IMR-90 (cell line): Measurements from ENCODE around the gene CD19. TPM values are rescaled to one million over a fixed set of nuclear protein-coding genes. Genes with fewer than 3 reads are reported as not detected.

ENCODE experiments used
- ATAC-seq: fragments of 200-7000 bp; cut with Tn5 transposase; 2 replicates; pipeline ENCODE4 v1.9.1; 2020; ENCODE audit warnings: low read depth, mild to moderate bottlenecking, moderate library complexity
- BruUV-seq: library from RNA; stranded (reverse); fragments of 400-500 nt; replicated peaks from 2 replicates; lab custom pipeline; 2021; lab: Mats Ljungman, UMichigan
- CTCF ChIA-PET: fragments of 300-600 bp; formaldehyde crosslinking; extraction: SDS; loops from one replicate; lab custom pipeline; 2021; ENCODE audit warnings: antibody characterized with exemption; lab: Yijun Ruan, JAX
- POLR2A ChIA-PET: fragments of 300-600 bp; sonication (Branson Sonifier 250); formaldehyde crosslinking; loops from one replicate; lab custom pipeline; 2022; ENCODE audit warnings: antibody characterized with exemption; ENCODE audit not compliant: unreplicated experiment; lab: Charles Lee
- DNase-seq: peaks from one replicate; pipeline ENCODE4 v3.0.0; 2013
- H2AFZ ChIP-seq: replicated peaks from 2 replicates; pipeline ENCODE3; 2013; ENCODE audit warnings: low read length, mild to moderate bottlenecking; ENCODE audit not compliant: poor library complexity
- H2AK5ac ChIP-seq: 2 replicates; pipeline ENCODE4 v1.6.1; 2013; ENCODE audit warnings: low read depth, low read length, inconsistent platforms
- H2AK9ac ChIP-seq: replicated peaks from 2 replicates; pipeline ENCODE3; 2013; ENCODE audit warnings: mild to moderate bottlenecking, low read depth, low read length, moderate library complexity; ENCODE audit not compliant: poor library complexity
- H2BK120ac ChIP-seq: 2 replicates; pipeline ENCODE4 v1.6.1; 2013; ENCODE audit warnings: low read depth, low read length, inconsistent platforms
- H2BK15ac ChIP-seq: 3 replicates; pipeline ENCODE4 v1.6.1; 2013; ENCODE audit warnings: low read depth, low read length, inconsistent platforms
- H2BK20ac ChIP-seq: 2 replicates; pipeline ENCODE4 v1.6.1; 2013; ENCODE audit warnings: low read depth, mild to moderate bottlenecking, inconsistent platforms, low read length, moderate library complexity
- H2BK5ac ChIP-seq: 2 replicates; pipeline ENCODE4 v1.6.1; 2013; ENCODE audit warnings: mild to moderate bottlenecking, low read depth, low read length, inconsistent platforms; ENCODE audit not compliant: poor library complexity, severe bottlenecking
- H3K14ac ChIP-seq: replicated peaks from 2 replicates; pipeline ENCODE4 v1.6.1; 2013; ENCODE audit warnings: low read depth, low read length, inconsistent platforms
- H3K18ac ChIP-seq: 2 replicates; pipeline ENCODE4 v1.6.1; 2013; ENCODE audit warnings: low read depth, low read length, control low read depth
- H3K23ac ChIP-seq: 2 replicates; pipeline ENCODE4 v1.6.1; 2013; ENCODE audit warnings: low read depth, low read length, inconsistent platforms
- H3K27ac ChIP-seq: 2 replicates; pipeline ENCODE4 v1.5.1; 2013; ENCODE audit warnings: mild to moderate bottlenecking, control low read depth, low read length; ENCODE audit not compliant: insufficient read depth
- H3K27me3 ChIP-seq: 2 replicates; pipeline ENCODE4 v1.6.1; 2013; ENCODE audit warnings: low read length; ENCODE audit not compliant: control insufficient read depth, insufficient read depth
- H3K36me3 ChIP-seq: 2 replicates; pipeline ENCODE4 v1.6.1; 2013; ENCODE audit warnings: low read length, mixed read lengths; ENCODE audit not compliant: control insufficient read depth, insufficient read depth
- H3K4ac ChIP-seq: 2 replicates; pipeline ENCODE4 v1.6.1; 2013; ENCODE audit warnings: low read depth, low read length, inconsistent platforms
- H3K4me1 ChIP-seq: 2 replicates; pipeline ENCODE4 v1.6.1; 2013; ENCODE audit warnings: low read length, mixed read lengths; ENCODE audit not compliant: control insufficient read depth, insufficient read depth
- H3K4me2 ChIP-seq: 2 replicates; pipeline ENCODE4 v1.6.1; 2013; ENCODE audit warnings: low read depth, mild to moderate bottlenecking, control low read depth, low read length, moderate library complexity
- H3K4me3 ChIP-seq: 2 replicates; pipeline ENCODE4 v1.5.1; 2013; ENCODE audit warnings: low read depth, mild to moderate bottlenecking, control low read depth, low read length, moderate library complexity; ENCODE audit not compliant: insufficient read depth
- H3K56ac ChIP-seq: 2 replicates; pipeline ENCODE4 v1.6.1; 2013; ENCODE audit warnings: low read length, inconsistent platforms; ENCODE audit not compliant: insufficient read depth; ENCODE audit errors: extremely low read depth
- H3K79me1 ChIP-seq, 2 experiments: 2 replicates each; pipeline ENCODE4 v1.6.1; 2013; ENCODE audit warnings: low read length in 2 of 2, inconsistent platforms in 1 of 2, low read depth in 1 of 2
- H3K9ac ChIP-seq: 2 replicates; pipeline ENCODE4 v1.6.1; 2013; ENCODE audit warnings: low read depth, low read length, control low read depth
- H3K9me1 ChIP-seq: 2 replicates; pipeline ENCODE4 v1.6.1; 2013; ENCODE audit warnings: low read length, inconsistent platforms; ENCODE audit not compliant: insufficient read depth
- H3K9me3 ChIP-seq: 2 replicates; pipeline ENCODE4 v1.6.1; 2013; ENCODE audit warnings: low read length; ENCODE audit not compliant: control insufficient read depth, insufficient read depth
- H4K20me1 ChIP-seq: 2 replicates; pipeline ENCODE4 v1.6.1; 2013; ENCODE audit warnings: low read length, inconsistent platforms; ENCODE audit not compliant: insufficient read depth
- H4K5ac ChIP-seq: 2 replicates; pipeline ENCODE4 v1.6.1; 2013; ENCODE audit warnings: mild to moderate bottlenecking, low read depth, low read length, control low read depth
- H4K8ac ChIP-seq, 2 experiments: 2 replicates each; pipeline ENCODE4 v1.6.1; 2013; ENCODE audit warnings: low read depth in 2 of 2, low read length in 2 of 2, control low read depth in 1 of 2, inconsistent platforms in 1 of 2
- H4K91ac ChIP-seq: 2 replicates; pipeline ENCODE4 v1.6.1; 2013; ENCODE audit warnings: low read depth, low read length, inconsistent platforms; ENCODE audit not compliant: insufficient read depth
- CEBPB ChIP-seq: IDR thresholded peaks from 2 replicates; pipeline ENCODE4 v1.6.1; 2012; ENCODE audit warnings: low read depth, low read length, improper control_type of control experiment
- CTCF ChIP-seq: conservative IDR thresholded peaks from 2 replicates; pipeline ENCODE4 v1.5.1; 2012; ENCODE audit warnings: mild to moderate bottlenecking, low read depth, low read length, improper control_type of control experiment
- MAZ ChIP-seq: IDR thresholded peaks from 2 replicates; pipeline ENCODE4 v1.6.1; 2012; ENCODE audit warnings: low read depth, mild to moderate bottlenecking, low read length, improper control_type of control experiment, moderate library complexity, borderline replicate concordance
- WGBS, 2 experiments: methylation state at CpG; one replicate each; pipeline versions ENCODE4 v1.1.5 to v1.1.7; 2013; ENCODE audit warnings: missing lambda C conversion rate in 2 of 2; ENCODE audit not compliant: insufficient read length in 1 of 2; ENCODE audit errors: extremely low coverage in 2 of 2; 5-methylcytosine and 5-hydroxymethylcytosine counted together
- dilution Hi-C: fragments of 300-500 bp; cut with HindIII; formaldehyde crosslinking; loops from one replicate; pipeline ENCODE4 v1.14.3; 2018; ENCODE audit warnings: low sequenced_read_pairs; ENCODE audit not compliant: unreplicated experiment
- in situ Hi-C: fragments of 300-500 bp; cut with MboI; formaldehyde crosslinking; loops from 3 replicates; pipeline ENCODE4 v1.14.3; 2019; ENCODE audit warnings: low sequenced_read_pairs, inconsistent platforms, mixed read lengths
- intact Hi-C: fragments of 100-400 bp; cut with micrococcal nuclease; formaldehyde crosslinking; loops from 2 replicates; pipeline ENCODE4 v1.10.0; 2022
- polyA plus RNA-seq, 3 experiments: library from polyadenylated mRNA; depleted of rRNA; stranded (reverse); fragments of >200 nt; gene quantifications; 2 replicates each; pipeline ENCODE4 v1.2.3, GENCODE V29; 2012; ENCODE audit warnings: low replicate concordance in 1 of 3
- total RNA-seq: library from RNA; depleted of rRNA; stranded (reverse); fragments of >200 nt; gene quantifications from 2 replicates; pipeline ENCODE4 v1.2.3, GENCODE V29; 2012

Gene CD19
- total and polyA plus RNA-seq, 2 of the 4 experiments (the other 2 are of a cell fraction): not detected

- no TSS peak for BruUV-seq
- Histone ChIP-seq H2AK5ac (no peak overlapping the region), H3K27me3 (peaks cover 7% of the 10 kb centered on the region; the same call in 1 of the 2 replicates), H2BK5ac (no peak overlapping the region), H3K23ac (no peak overlapping the region), H3K18ac (no peak overlapping the region), H3K4ac (no peak overlapping the region), H3K14ac (no peak overlapping the region), H3K9me3 (no peaks in the 10 kb centered on the region), H4K20me1 (no peaks in the 10 kb centered on the region), H3K79me1 (no peaks in the 10 kb centered on the region), H2BK15ac (no peak overlapping the region), H3K9ac (no peak overlapping the region), H3K4me3 (no peak overlapping the region), H3K9me1 (no peaks in the 10 kb centered on the region), H2BK20ac (no peak overlapping the region), H3K27ac (no peak overlapping the region), H2BK120ac (no peak overlapping the region), H2AK9ac (no peak overlapping the region), H3K4me2 (no peak overlapping the region), H4K91ac (no peak overlapping the region), H4K8ac (no peak overlapping the region), H4K5ac (no peak overlapping the region), H3K36me3 (no peaks in the 10 kb centered on the region), H3K56ac (no peak overlapping the region), H3K4me1 (no peaks in the 10 kb centered on the region), H2AFZ (no peak overlapping the region)
- WGBS, 2 experiments: no CpG with 5 or more reads among the region's 14 CpGs
- dilution Hi-C loops (no loop called here), intact Hi-C loops (no loop called here), in situ Hi-C loops (no loop called here)
- DNase-seq (no peak), ATAC-seq (no peak)
- ChIA-PET CTCF (no interaction called here), POLR2A (no interaction called here)
- TF ChIP-seq CEBPB (no peak), CTCF (no peak), MAZ (no peak)
Measured at GRCh38 chr16:28937222-28937876, 5.6 kb downstream of the CD19 start.
